HEK293T (cell line): Measurements from ENCODE around the gene LIX1L.

Experiments used
- BHLHE40 ChIP-seq: fragments of 450-650 bp; IDR thresholded peaks from 2 replicates; pipeline ENCODE4 v1.6.1; 2016; ENCODE audit warnings: mild to moderate bottlenecking, moderate library complexity, borderline replicate concordance
- ELF4 ChIP-seq: fragments of 450-650 bp; IDR thresholded peaks from 2 replicates; pipeline ENCODE4 v1.6.1; 2017; ENCODE audit warnings: antibody characterized with exemption
- FOXA1 ChIP-seq: fragments of 450-650 bp; IDR thresholded peaks from 2 replicates; pipeline ENCODE4 v1.6.1; 2016; ENCODE audit warnings: mild to moderate bottlenecking
- FOXK2 ChIP-seq: fragments of 450-650 bp; IDR thresholded peaks from 2 replicates; pipeline ENCODE4 v1.6.1; 2016; ENCODE audit warnings: mild to moderate bottlenecking
- SUZ12 ChIP-seq: fragments of 450-650 bp; IDR thresholded peaks from 2 replicates; pipeline ENCODE4 v1.6.1; 2016; ENCODE audit warnings: mild to moderate bottlenecking
- ZNF384 ChIP-seq: fragments of 450-650 bp; IDR thresholded peaks from 2 replicates; pipeline ENCODE4 v1.6.1; 2016
- TF ChIP-seq, protein P1 (sequence below): fragments of 450-650 bp; IDR thresholded peaks from 2 replicates; pipeline ENCODE4 v1.6.1; 2016

DNA sequence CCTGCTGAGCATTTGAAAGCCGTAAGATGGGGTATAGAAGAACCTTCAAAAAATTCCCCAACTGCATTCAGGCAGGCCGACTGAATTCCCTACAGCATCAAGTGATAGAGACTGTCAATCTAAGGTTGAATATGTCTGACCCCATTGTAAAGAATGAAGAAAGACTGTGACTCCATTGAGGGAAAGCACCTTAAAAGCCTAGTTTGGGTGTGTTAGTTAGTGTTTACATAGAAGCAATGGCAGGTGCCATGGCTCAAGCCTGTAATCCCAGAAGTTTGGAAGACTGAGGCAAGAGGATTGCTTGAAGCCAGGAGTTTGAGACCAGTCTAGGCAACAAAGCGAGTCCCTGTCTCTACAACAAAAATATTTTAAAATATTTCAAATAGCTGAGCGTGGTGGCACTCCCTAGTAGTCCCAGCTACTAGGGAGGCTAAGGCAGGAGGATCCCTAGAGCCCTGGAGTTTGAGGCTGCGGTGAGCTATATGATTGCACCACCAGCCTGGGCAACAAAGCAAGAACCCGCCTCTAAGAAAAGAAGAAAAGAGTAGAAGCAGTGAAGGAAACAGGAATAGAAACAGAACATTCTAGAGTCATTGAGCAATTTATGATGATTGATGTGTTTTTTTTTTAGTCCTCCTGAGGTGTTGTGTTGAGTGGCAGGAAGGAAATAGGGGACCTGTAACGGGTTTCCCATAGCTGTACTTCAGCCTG, 22.1 kb upstream of the LIX1L start:
- TF ChIP-seq, protein P1, sequence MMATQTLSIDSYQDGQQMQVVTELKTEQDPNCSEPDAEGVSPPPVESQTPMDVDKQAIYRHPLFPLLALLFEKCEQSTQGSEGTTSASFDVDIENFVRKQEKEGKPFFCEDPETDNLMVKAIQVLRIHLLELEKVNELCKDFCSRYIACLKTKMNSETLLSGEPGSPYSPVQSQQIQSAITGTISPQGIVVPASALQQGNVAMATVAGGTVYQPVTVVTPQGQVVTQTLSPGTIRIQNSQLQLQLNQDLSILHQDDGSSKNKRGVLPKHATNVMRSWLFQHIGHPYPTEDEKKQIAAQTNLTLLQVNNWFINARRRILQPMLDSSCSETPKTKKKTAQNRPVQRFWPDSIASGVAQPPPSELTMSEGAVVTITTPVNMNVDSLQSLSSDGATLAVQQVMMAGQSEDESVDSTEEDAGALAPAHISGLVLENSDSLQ: peak; percentile 78; the same call in 1 of the 2 replicates
- TF ChIP-seq FOXA1: no peak
- TF ChIP-seq SUZ12: no peak
- TF ChIP-seq FOXK2: no peak
- TF ChIP-seq BHLHE40: no peak
- no peak for TF ChIP-seq ELF4
- TF ChIP-seq ZNF384: no peak
